Loucy (cell line): ENCODE data around the gene FES.

Source experiments
- EZH2phosphoT487 ChIP-seq: fragments of 200-600 bp; IDR thresholded peaks from 2 replicates; pipeline ENCODE4 v1.6.1; 2018; ENCODE audit warnings: antibody characterized with exemption, mild to moderate bottlenecking, moderate library complexity, borderline replicate concordance
- TF ChIP-seq, protein P1 (sequence below): fragments of 200-600 bp; sonication (generic); conservative IDR thresholded peaks from 2 replicates; pipeline ENCODE4 v1.5.1; 2014; ENCODE audit warnings: mild to moderate bottlenecking, antibody characterized with exemption, low read length

DNA sequence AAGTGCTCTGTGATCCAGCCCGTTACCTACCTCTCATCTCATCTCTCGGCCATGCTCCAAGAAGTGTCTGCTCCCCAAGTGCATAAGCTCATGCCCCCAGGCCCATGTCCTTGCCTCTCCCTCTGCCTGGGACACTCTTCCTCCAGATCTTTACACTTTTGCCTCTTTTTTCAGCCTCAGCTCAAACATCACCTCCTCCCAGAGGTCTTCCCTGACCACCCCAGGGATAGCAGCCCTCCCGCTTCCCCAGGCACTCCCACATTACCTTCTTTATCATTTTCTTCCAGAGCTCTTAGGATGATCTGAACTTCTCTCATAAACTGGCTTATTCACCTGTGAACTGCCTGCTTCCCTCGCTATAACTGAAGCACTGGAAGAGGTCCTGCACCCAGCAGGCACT is 18.6 kb upstream of the FES start:
- TF ChIP-seq, protein P1, sequence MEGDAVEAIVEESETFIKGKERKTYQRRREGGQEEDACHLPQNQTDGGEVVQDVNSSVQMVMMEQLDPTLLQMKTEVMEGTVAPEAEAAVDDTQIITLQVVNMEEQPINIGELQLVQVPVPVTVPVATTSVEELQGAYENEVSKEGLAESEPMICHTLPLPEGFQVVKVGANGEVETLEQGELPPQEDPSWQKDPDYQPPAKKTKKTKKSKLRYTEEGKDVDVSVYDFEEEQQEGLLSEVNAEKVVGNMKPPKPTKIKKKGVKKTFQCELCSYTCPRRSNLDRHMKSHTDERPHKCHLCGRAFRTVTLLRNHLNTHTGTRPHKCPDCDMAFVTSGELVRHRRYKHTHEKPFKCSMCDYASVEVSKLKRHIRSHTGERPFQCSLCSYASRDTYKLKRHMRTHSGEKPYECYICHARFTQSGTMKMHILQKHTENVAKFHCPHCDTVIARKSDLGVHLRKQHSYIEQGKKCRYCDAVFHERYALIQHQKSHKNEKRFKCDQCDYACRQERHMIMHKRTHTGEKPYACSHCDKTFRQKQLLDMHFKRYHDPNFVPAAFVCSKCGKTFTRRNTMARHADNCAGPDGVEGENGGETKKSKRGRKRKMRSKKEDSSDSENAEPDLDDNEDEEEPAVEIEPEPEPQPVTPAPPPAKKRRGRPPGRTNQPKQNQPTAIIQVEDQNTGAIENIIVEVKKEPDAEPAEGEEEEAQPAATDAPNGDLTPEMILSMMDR: no peak
- no peak for TF ChIP-seq EZH2phosphoT487
